Mucosa of stomach (tissue), 1 donor: ENCODE measurements around the gene CCDC148.
"Not testable (repeated sequence)": the region's sequence is repeated elsewhere in the genome, so short reads cannot be mapped to it uniquely, and the experiment has no call there.

Experiments
- H3K27me3 ChIP-seq: one replicate; pipeline ENCODE4 v1.7.0; 2013; ENCODE audit warnings: mild to moderate bottlenecking, low read length; ENCODE audit not compliant: control insufficient read depth, insufficient read depth
- H3K36me3 ChIP-seq: one replicate; pipeline ENCODE4 v1.7.0; 2013; ENCODE audit warnings: low read length; ENCODE audit not compliant: control insufficient read depth, insufficient read depth
- H3K4me1 ChIP-seq: one replicate; pipeline ENCODE4 v1.7.0; 2013; ENCODE audit warnings: mild to moderate bottlenecking, low read length; ENCODE audit not compliant: control insufficient read depth, insufficient read depth
- H3K4me3 ChIP-seq: one replicate; pipeline ENCODE4 v1.7.0; 2013; ENCODE audit warnings: low read length
- H3K9ac ChIP-seq: one replicate; pipeline ENCODE4 v1.7.0; 2013; ENCODE audit warnings: mild to moderate bottlenecking, low read length, moderate library complexity
- H3K9me3 ChIP-seq: one replicate; pipeline ENCODE4 v1.7.0; 2013; ENCODE audit warnings: mild to moderate bottlenecking, low read length, moderate library complexity; ENCODE audit not compliant: control insufficient read depth
- donor health status: Pancreatic carcinoma.

CCDC148 gene

DNA sequence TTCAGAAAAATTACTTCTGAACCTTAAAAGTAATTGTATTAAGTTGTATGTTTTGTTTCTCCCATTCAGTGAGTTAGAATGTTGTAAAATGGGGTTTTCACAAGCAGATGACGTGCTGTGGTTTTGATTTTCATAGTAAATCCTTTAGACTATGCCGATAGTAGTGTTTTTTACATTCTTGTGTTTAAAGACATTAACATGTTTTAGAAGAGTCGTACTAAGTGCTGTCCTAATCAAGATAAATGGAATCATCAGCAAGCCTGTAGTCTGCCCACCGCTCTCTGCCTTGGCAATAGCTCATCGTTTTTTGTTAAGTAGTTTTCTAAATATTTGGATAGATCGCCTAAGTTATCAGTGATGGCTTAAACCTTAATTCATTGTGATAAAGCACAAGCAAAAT is 21.7 kb upstream of the CCDC148 start:
- H3K9me3 ChIP-seq: no peaks in the 10 kb centered on the region
- no peaks in the 10 kb centered on the region for H3K27me3 ChIP-seq
- H3K36me3 ChIP-seq: no peaks in the 10 kb centered on the region
- H3K4me3 ChIP-seq: no peak overlapping the region
- no peak overlapping the region for H3K9ac ChIP-seq
- peaks cover 11% of the 10 kb centered on the region for H3K4me1 ChIP-seq

DNA sequence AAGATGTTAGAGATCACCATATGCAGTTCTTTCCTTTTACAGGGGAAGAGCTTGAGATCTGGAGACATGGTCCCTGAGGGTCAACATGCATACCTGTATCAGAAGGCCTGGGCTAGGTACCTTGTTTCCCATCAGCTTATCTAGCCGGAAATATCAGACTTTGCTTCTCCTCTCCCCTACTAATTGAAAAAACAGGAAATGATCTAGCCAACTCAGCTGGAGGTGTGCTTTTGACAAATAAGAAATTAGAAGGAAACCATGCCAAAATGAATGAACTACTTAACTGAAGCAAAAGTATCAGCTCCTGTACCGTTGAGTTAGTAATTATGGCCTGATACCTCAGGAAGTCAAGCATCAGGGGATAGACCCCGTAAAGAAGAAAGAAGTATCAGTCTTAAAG is 20.6 kb upstream of the CCDC148 start:
- no peak overlapping the region for H3K9ac ChIP-seq
- peaks cover 11% of the 10 kb centered on the region for H3K4me1 ChIP-seq
- no peaks in the 10 kb centered on the region for H3K9me3 ChIP-seq
- H3K27me3 ChIP-seq: no peaks in the 10 kb centered on the region
- H3K36me3 ChIP-seq: no peaks in the 10 kb centered on the region
- H3K4me3 ChIP-seq: no peak overlapping the region

DNA sequence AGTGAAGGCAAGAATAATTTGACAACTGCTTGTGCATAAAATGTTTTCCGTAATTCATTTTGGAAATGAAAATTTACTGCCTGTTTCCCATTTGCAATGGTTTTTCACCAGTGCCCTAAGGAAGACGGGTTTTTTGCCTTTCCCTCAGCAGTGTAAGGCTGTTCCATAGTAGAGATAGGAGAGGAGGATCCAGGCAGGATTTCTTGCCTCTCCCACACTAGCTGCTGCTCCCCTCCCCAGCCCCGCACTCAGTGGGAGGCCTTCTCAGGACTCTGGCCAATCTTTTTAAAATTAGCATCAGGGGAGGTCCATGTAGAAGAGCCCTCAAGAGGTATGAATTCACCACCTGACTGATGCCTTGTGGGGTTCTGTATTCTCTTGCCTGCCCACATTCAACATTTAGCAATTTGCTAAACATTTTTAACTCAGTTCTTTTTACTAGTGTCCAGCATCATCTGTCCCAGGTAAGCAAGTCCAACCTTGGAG is 18.0 kb upstream of the CCDC148 start:
- H3K9ac ChIP-seq, H3K4me3 ChIP-seq, H3K9me3 ChIP-seq, H3K27me3 ChIP-seq, H3K36me3 ChIP-seq: not testable (repeated sequence)
- H3K4me1 ChIP-seq: peaks cover 11% of the 10 kb centered on the region

DNA sequence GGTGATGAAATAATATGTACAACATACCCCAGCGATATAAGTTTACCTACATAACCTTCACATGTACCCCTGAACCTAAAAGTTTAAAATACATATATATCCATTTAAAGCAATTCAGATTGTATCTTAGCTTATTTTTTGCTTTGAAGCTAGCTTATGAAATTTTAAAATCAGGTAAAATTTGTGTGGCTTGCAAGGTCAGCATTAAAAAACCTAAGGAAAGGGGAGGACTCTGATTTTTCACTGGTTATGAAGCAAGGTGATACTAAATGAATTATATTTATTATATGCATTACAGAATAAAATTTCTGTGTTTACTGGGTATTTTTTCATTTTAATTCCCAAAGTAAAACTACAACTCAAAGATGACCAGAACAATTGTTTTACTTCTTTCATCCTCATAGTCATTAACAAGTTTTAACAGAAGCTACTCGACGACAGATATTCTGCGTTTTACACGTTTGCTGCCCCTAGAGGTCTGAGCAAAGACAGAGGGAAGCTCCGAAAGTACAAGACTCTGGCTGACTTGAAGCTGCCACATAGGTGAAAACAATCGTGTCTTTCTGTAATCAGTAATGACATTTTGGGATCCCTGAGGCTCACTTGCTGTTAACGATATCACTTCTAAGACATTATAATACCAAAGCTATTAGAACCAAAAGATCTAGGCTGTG is 17.3 kb upstream of the CCDC148 start:
- H3K9ac ChIP-seq: no peak overlapping the region
- H3K4me3 ChIP-seq: no peak overlapping the region
- H3K27me3 ChIP-seq: no peaks in the 10 kb centered on the region
- H3K4me1 ChIP-seq: peaks cover 11% of the 10 kb centered on the region
- no peaks in the 10 kb centered on the region for H3K9me3 ChIP-seq
- no peaks in the 10 kb centered on the region for H3K36me3 ChIP-seq

DNA sequence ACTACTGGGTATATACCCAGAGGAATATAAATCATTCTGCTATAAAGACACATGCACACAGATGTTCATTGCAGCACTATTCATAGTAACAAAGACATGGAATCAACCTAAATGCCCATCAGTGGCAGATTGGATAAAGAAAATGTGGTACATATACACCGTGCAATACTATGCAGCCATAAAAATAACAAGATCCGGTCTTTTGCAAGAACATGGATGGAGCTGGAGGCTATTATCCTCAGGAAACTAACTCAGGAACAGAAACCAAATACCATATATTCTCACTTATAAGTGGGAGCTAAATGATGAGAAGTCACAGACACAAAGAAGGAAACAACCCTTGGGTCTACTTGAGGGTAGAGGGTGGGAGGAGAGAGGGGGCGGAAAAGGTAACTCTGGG is 16.7 kb upstream of the CCDC148 start:
- not testable (repeated sequence) for H3K27me3 ChIP-seq, H3K4me3 ChIP-seq, H3K36me3 ChIP-seq, H3K9me3 ChIP-seq, H3K9ac ChIP-seq
- H3K4me1 ChIP-seq: peaks cover 11% of the 10 kb centered on the region

DNA sequence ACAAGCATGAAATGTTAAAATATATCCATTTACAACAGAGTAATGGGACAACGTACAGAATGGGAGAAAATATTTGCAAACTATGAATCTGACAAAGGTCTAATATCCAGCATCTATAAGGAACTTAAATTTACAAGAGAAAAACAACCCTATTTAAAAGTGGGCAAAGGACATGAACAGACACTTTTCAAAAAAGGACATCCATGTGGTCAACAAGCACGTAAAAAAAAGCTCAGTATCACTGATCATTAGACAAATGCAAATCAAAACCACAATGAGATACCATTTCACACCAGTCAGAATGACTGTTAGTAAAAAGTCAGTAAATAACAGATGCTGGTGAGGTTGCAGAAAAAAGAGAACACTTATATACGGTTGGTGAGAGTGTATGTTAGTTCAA is 16.3 kb upstream of the CCDC148 start:
- not testable (repeated sequence) for H3K4me1 ChIP-seq, H3K9me3 ChIP-seq, H3K9ac ChIP-seq, H3K27me3 ChIP-seq, H3K36me3 ChIP-seq, H3K4me3 ChIP-seq

DNA sequence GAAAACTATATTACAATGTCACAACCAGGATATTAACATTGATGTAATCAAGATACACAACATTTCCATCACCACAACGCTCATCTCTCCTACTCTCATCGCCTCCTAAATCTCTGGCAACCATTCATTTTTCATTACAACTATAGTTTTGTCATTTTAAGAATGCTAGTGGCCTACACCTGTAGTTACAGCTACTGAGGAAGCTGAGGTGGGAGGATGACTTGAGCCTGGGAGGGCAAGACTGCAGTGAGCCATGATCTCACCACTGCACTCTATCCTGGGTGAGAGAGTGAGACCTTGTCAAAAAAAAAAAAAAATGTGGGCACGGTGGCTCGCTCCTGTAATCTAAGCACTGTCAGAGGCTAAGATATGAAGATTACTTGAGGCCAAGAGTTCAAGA is 10.7 kb upstream of the CCDC148 start:
- Histone ChIP-seq H3K36me3 (no peaks in the 10 kb centered on the region), H3K27me3 (no peaks in the 10 kb centered on the region), H3K9me3 (no peaks in the 10 kb centered on the region), H3K4me1 (no peaks in the 10 kb centered on the region), H3K4me3 (no peak overlapping the region), H3K9ac (no peak overlapping the region)

DNA sequence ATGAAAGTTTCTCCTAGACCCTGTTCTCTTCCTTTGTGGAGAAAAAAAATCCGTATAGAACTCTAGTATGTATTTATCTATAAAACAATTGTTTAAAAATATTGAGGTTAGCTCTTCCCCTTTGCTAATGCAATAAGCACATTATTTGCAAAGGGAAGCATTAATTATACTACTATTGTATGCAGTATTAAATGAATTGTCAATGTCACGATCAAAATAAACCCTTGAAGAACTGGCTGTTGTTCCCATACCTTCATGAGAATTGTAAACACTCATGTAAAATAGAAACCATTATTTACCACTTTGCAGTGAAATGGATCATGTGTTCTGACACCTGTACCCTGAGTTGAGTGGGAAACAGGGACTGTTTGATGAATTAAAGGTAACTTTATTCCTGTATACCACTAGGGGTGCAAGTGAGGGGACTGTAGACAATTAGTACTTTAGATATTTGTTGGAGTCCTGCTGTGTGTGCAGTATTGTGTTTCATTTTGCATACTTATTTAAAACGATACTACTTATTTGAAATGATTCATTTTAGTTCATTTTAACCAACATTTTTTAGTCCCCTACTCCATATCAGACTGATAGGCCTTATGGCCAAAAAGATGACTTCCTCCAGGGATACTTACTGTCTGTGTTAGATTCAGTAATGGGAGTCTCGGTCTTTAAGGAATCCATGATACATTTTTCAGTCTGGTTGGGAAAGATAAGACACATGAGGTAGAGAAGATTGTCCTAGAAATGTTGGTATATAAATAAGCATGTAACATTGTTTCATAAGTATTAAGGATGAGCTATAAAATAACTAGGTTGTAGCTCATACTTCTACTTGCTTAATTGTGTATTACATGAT is 8.1 kb upstream of the CCDC148 start:
- Histone ChIP-seq H3K36me3 (no peaks in the 10 kb centered on the region), H3K4me1 (peaks cover 10% of the 10 kb centered on the region), H3K9me3 (no peaks in the 10 kb centered on the region), H3K9ac (no peak overlapping the region), H3K27me3 (no peaks in the 10 kb centered on the region), H3K4me3 (no peak overlapping the region)

DNA sequence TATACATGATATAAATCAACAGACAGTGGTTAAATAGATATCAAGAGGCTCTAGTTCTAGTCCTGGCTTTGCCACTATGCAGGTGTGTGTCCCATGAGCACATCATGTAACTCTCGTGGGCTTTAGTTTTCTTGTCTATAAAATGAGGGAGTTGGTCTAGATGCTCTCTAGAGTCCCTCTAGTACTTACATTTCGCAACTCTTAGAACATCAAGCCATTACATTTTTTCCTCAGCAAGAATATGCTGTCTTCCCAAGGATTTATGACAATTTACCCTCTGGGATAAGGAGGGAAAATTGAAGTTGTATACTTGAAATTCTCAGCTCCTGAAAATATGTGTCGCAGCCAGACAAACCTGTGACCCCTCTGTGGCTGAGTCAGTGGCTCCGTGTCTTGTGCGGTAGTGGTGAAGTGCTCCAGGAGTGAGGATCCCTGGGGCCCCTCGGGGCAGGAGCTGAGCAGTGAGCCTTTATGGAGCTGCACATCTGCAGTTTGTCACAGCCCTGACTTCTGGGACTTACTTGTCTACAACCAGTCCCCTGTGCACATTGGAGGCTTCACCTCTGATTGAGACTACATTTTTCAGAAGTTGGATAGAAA is 7.0 kb upstream of the CCDC148 start:
- no peaks in the 10 kb centered on the region for H3K36me3 ChIP-seq
- no peak overlapping the region for H3K4me3 ChIP-seq
- H3K4me1 ChIP-seq: peaks cover 11% of the 10 kb centered on the region
- H3K27me3 ChIP-seq: no peaks in the 10 kb centered on the region
- H3K9ac ChIP-seq: no peak overlapping the region
- no peaks in the 10 kb centered on the region for H3K9me3 ChIP-seq

DNA sequence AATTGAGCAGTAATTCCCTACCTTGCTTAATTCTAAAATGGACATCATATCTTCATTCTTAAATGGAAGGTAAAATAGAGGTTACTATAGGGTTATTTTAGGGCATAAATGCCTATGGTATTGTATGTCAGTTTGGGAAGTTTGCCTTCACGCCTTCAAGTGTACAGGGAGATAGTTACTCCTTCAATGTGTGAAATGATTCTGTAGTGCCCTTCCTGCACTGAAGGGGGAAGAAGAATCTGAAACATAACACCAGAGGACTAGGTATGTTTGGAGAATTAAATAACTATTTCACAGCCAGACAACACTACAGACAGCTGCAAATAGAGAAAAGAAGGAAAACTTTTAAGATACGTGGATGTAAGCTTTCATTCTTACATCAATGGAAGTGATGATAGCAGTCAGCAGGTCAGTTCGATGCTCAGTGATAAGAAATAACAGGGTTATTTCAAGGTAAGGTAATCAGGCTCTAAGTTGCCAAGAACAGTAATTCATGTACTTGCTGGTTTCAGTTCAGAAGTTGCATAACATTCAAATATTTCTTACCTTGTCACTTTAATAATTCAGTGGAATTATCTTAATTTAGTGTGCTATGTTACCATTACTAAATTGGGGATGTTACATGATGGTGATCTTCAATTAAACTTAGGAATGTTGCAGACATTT is 4.2 kb upstream of the CCDC148 start:
- peaks cover 20% of the 10 kb centered on the region for H3K4me1 ChIP-seq
- H3K4me3 ChIP-seq: no peak overlapping the region
- H3K27me3 ChIP-seq: no peaks in the 10 kb centered on the region
- no peaks in the 10 kb centered on the region for H3K9me3 ChIP-seq
- no peak overlapping the region for H3K9ac ChIP-seq
- H3K36me3 ChIP-seq: no peaks in the 10 kb centered on the region

DNA sequence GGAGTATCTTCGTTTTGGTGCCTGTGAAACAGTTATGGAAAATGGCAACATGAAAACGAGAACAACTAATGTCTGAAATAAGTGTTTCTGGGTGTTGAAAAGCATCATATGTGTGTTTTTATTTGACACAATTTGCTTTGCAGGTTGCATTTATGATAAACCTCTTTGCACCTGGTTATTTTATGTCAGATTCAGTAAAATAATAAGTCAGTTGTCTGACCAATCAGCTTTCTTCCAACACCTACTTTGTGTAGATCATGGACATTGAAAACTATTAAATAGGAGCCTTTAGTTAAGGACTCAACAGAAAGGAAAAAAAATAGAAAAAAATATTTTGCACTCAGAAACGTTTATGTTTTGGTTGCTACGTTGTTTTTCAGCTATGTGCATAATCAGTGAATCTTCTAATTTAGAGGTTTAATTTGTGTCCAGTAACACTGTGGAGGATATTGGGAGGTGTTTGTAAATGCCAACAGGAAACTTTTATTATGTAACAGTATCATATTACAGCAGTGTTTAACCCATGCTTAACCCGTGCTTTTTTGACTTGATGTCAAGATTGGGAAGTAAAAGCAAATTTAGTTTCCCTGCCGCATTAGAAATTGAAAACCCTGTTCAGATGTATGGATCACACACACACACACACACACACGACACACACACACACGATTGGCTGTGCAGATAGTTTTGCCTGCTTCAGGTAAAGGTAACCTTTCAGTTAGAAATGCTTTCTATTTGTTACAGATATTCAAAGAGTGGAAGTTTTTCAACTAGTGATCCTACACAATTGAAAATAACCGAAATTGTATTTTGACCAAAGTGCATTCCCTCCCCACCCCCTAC is 2.8 kb upstream of the CCDC148 start:
- Histone ChIP-seq H3K27me3 (no peaks in the 10 kb centered on the region), H3K4me3 (no peak overlapping the region), H3K4me1 (peaks cover 20% of the 10 kb centered on the region), H3K36me3 (no peaks in the 10 kb centered on the region), H3K9ac (no peak overlapping the region), H3K9me3 (no peaks in the 10 kb centered on the region)
